Glomerular endothelial cell (primary cell): ENCODE data around the gene XCR1. TPM values are rescaled to one million over a fixed set of nuclear protein-coding genes. Genes with fewer than 3 reads are reported as not detected.

Experiments used
- DNase-seq: peaks from one replicate; pipeline ENCODE4 v3.0.0-alpha.2; 2011; ENCODE audit warnings: low read depth, low spot score; ENCODE audit errors: extremely low read depth
- total RNA-seq: library from RNA; depleted of rRNA; stranded (reverse); fragments of >200 nt; gene quantifications from 2 replicates; pipeline ENCODE4 v1.2.3, GENCODE V29; 2015

XCR1 gene
- total RNA-seq, 1 donor from 2014 or later = not detected

DNA sequence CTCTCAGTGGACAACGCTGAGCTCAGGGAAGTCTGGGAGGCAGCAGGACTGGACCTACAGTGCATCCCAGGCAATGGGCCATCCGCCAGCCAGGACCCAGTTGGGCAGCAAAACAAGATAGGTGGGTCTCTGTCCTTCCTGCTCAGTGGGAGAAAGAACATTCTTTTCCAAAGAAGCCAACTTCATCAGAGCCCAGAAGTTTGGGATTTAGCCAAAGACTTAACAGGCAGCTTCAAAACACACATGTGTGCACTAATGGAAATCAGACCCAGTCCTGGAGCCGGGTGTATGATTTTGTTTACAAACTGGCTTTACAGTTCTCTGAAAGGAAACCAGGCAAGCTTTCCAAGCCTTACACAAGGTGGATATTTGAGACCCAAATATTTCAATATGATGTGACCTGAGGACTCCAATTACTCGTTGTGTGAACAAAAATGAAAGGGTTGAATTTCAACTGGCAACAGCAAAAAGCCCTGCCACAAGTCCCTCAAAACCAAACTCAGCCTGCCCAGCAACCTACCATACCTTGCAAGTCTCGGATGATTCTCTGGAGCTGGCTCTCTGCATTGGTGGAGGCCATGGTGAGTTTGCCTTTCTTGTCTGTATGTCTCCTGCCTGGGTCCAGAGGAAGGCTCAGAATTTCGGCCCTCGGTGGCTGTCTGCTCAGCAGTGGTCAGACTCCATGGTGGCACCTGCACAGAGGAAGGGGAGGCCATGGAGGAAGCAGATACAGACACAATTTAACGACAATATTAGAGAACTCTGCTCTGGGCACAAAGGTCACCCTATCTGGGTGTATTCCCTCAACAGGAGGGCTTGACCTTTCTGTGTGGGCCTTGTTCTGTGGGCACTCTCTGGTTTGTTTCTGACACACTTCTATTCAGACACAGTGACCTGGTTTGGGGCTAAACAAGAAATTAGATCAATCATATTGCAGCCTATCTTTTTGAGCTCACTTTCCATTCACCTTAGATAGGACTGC, 42.7 kb downstream of the XCR1 start:
- DNase-seq = no peak

DNA sequence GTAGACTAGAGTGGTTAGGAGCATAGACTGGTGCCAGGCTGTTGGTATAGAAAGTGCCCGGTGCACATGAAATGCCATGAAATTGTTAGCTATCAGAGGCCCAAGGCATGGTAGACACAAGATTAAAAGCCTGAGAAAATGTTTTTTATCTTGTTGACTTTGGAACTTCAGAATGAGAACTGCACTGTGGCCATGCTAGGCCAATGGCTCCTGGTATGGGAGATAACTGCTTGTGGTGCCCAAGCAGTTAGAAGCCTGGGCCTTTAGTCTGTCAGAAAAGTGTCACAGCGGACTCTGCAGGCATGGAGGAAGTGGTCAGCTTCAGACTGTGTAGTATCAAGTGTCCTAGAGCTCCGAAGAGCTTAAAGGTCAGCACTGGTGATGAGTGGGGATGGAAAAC, 43.5 kb downstream of the XCR1 start:
- DNase-seq = no peak

DNA sequence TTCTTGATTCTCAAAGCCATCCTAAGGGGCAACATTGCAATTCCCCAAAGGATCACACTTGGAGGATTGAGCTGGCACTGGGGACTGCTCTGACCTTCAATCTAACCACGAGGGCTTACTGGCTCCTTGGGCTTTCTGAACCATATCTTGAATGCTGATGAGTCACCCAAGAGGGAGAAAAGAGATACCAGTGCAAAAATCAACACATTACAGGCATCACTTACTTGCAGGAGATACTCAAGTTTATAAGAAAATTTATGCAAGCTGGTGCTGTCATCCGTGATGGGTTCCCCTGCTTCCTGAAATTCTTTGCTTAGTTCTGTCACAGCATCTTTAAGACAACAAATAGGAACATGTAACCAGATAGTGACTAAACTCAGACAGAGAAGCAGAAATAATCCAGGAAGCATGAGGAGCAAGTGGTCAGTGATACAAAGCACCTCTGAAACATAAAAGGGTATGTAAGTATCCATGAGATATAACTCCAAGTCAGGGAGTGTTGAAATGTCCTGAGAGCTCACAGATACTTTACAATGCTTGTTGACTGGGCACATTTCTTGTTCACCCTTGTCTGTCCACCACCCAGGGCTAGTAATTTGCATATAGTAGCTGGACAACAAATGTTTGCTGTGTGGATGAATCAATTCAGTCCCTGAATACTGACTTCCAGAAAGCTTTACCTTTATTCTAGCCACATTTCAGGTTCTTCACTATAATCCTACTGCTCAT, 45.8 kb downstream of the XCR1 start:
- no peak for DNase-seq

DNA sequence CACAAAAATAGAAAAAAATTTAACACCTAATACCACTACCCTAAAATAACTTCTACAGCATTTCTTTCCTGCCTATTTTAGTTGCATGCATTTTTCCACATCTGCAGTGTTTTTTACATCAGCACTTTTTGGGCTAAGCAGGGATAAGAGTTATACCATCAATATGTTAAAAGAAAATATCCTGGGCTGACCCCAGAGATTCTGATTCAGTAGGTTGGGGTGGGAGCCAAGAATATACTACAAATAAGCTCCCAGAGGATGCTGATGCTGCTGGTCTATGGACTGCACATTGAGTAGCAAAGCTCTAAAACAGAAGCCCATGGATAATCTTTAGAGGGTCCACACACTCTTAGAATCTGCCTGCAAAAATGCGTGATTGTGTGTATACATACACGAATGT, 46.5 kb downstream of the XCR1 start:
- no peak for DNase-seq

DNA sequence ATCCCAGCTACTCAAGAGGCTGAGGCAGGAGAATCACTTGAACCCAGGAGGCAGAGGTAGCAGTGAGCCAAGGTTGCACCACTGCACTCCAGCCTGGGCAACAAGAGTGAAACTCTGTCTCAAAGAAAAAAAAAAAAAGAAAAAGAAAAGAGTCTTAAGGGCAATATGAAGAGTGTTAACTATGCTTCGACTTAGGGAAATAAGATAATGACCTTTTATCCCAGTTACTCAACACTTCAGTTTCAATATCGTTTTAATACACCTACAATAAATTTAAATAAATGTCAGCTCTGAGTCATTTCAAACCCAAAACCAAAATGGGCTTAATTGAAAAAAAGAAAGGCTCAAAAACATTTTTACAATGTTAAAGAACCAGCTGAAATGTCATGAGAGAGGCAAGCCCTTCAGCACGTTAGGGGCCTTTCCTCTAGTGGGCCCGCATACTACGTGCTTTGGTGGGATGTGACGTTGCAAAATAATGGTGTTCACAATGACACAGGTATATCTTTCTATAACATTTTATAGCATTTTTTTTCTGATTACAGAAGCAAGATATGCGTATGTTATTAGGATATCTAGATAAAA, 47.0 kb downstream of the XCR1 start:
- DNase-seq = no peak

DNA sequence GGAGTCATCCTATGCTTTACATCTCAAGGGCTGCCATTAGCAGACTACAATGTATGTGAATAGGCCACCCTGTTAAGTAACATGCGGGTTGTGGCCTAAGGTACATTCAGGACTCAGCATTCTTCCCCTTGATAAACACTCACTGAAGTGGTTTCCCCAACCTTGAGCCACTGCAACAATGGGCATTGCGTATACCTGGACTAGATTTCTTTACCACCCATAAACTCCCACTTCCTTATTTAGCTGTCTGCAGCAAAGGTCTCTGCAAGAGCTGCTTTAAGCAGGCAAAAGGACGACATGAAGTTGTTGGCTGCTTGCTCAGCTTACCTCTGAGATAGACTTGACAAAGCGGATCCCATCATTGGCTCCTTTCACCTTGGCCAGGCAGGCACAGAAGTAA, 47.9 kb downstream of the XCR1 start:
- no peak for DNase-seq

DNA sequence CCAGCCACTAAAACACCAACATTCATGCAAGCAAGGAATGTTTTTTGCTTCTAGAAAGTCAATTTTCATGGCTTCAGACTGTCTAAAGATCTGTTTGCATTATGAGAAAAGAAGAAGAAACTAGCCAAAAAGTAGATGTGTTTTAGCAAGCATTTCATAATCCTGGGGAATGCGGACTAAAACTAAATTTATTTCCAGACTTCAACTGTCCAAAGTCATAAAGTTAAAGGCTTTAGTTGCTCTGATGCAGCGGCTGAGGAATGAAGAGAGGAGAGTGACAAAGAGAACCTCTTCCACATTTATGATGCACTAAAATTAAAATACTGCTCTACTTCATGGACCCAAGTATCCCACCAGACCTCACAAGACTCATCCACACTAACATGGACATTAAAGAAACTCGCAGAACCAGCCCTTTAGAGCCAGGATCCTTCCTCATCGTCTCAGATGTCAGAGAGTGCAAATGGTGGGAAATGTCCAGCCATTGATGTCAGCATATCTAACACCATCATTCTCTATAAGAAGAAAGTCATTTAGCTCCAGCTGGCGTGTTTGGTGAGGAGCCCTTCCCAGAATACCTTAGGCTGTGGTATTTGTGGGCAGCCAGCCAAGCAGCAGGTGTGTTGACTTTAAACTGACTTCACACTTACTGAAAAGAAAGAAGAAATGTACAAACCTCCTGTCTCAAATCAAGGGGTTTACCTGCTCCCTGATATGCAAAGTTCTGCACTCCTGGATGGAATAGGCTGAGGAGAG, 49.1 kb downstream of the XCR1 start:
- DNase-seq = no peak

DNA sequence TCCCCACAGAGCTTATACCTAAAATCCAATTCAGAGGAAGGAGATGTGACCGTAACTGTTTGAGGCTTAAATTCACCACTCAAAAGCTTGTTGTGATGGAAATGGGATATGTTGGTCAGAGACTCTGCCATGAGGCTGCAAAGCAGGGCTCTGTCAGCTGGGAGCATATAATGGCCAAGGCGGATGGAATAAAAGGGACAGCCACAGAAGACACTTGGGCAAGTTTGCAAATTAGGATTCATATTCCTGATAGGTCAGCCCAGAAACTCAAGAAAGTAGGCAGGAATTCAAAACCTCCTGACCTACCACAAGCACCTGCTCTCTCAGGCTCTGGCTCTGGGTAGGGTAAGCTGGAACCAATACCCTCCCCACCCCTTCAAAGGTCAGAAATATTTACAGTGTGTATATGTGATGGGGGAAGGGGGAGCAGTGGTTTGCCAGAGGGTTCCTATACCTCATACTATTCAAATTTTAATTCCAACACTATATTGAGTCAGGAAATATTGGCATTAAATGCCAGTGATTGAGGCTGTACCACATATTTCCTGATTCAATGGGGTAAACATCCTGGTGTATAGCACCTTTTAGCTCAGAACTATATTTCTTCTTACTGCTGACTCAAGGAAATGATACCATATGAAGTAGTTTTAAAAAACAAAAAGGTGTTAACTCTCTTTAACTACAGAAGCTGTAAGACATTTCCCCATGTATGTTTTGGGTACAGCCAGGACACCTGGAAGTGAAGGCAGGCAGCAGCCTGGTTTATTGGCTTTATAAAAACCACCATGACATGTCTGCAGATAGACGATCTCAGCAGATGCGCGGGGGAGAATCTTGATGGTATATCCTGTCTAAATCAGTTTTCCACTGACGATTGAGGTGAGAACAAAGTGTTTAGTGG, 50.8 kb downstream of the XCR1 start:
- DNase-seq = no peak

DNA sequence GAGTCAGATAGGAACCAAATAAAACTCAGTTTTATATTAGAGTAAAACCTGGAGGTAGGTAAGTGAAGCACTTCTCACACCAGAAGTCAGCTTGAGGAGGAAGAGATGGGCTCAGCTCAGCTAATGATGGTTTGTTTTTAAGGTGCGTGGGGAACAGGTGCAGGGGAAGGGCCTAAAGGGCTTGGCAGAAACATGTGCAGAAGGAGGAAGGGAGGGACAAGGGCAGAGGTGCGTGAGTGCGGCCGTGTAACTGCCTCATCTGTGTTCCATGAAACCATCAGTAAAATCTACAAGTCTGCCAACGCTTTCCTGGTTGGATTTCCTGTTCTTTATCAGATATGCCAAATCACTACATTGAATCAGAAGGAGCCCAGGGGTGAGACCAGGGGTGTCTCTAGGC, 51.6 kb downstream of the XCR1 start:
- DNase-seq = no peak

DNA sequence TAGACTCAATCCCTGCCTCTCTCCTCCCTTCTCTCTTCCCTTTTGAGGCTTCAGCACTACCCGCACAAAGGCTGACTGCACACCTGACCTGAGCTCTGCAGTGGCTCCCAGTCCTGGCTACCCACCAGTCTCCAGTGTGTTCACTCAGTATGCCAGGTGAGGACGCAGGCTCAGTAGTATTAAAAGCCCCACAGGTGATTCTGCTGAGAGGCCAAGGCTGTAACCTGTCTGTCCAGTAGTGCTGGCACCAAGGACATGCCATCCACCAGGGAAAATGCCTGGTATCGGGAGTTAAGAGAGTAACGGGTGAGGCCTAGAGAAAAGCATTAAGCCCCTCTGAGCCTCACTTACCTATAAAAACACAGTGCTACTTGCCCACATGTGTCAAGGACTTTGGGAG, 52.6 kb downstream of the XCR1 start:
- DNase-seq = no peak

DNA sequence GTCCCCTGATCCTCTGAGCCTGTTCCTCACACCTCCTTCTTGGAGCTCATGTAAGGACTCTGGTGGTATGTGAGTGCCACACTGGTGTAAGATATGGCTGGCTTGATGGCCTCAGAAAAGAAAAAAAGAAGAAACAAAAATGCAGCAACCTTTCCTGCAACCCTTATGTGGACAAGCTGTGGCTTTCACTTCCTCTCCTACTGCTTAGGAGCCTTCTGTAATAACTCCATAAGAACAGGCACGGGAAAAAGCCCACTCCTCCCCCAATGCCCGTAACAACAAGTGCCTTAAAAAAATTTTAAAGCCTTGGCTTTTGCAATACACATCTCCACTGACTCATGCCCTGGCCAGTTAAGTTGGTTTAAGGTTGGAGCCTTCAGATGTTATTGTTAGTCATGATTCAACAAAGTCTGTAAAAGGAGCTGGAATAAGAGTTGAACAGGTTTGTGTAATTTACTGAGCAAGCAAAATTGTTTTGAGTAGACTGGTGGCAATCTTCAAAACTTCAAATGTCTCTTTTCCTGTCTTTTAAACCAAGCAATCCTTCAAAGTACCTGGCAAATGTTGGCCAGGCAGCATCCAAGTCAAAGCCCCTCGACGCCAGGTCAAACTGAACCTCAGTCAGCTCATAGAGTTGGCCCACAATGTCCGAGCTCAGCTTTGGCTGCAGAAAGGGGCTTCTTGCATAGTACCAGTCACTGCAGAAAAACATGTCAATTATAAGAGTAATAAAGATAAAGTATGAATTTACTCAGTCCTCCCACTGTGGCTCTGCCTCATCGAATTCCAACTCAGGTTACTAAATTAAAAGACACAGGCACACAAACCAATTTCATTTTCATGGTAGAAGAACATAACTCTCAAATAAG, 54.5 kb downstream of the XCR1 start:
- no peak for DNase-seq

DNA sequence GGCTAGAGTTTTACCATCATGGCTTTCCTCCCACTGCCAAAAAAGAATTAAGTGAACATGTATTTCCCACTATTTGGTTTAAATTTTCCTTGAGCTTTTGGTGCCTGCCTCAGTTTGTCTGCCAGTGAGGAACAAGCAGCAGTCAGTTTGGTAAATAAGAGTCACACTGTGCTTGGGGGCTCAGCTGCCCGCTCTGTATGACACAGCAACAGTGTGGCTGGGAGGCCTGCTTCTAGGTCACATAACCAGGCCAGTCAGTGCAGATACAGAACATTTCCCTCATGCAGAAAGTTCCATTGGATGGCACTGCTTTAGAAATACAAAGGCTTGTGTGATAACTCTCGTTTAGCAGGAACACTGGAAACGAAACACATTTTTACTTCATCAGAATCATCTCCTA, 57.3 kb downstream of the XCR1 start:
- no peak for DNase-seq

DNA sequence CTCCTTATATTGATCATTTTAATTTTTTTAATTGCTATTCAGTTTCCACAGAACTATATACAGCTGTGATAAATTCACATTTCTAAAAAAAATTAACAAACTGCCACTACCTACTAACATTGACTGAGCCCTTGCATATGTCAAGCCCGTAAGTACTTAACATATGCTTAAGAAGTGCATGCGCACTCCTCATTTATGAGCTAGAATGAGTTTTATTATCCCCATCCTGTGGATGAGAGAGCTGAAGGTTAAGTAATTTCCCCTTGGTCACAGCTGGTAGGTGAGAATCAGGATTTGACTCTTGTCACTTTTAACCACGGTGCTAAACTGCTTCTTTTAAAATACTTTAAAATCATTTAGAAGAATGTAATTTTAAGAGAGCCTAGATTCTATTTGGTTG, 58.2 kb downstream of the XCR1 start:
- no peak for DNase-seq

DNA sequence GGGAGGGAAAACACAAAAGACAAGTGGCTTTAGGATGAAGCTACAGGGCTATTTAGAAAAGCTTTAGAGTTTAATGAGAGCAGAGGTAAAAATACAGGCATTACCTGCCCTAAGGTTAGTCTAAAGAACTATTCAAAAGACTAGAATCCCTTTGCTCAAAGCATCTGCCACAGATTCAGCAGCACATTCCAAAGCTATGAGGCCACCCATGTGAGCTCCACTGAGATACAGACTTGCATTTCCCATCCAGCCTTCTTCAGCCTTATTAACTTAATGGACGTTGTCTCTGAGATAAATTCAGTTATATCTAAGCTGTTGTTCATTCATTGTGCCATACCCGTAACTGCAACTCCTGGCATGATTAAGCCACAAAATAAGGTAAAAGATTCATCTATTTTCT, 58.6 kb downstream of the XCR1 start:
- DNase-seq = no peak

DNA sequence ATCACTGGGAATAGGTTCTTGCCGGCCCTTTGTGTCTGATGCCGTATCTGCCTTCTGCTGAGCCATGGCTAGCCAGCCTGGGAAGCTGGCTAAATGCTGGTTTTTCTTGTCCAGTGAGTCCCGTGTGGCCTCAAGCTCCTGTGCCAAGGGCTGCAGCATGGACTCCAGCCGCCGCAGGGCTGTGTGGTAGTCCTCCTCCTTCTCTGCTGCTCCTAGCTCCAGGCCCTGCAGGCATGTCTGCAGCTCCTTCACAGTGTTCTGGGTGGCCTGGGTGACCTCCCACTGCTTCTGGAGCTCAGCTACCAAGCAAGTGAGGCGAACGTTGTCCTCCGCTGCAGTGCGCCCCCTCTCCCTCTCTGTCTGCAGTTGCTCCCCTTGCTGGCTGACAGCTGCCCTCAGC, 59.1 kb downstream of the XCR1 start:
- DNase-seq = no peak

DNA sequence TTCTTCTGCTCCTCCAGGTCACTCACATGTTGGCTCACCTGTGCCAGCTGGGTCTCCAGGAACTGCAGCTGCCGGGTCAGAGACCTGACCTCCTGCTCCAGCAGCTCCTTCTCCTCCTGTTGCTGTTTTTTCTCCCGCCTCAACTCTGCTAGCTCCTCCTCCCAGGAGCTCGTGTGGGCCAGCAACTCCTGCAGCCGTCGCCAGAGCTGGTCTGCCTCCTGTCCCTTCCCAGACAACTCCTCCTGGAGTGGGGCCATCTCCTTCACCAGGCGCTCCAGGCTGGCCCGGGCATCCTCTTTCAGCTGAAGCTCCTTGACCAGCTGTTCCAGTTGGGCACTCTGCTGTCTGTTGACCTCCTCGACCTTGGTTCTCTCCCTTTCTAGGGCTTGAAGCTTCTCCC, 59.6 kb downstream of the XCR1 start:
- DNase-seq = no peak
